Loucy (cell line): ENCODE results near the gene RALGAPB.

Source experiments
- CTCF ChIP-seq: fragments of 200-600 bp; sonication (generic); conservative IDR thresholded peaks from 2 replicates; pipeline ENCODE4 v1.5.1; 2014; ENCODE audit warnings: mild to moderate bottlenecking, antibody characterized with exemption, low read length
- EZH2phosphoT487 ChIP-seq: fragments of 200-600 bp; IDR thresholded peaks from 2 replicates; pipeline ENCODE4 v1.6.1; 2018; ENCODE audit warnings: antibody characterized with exemption, mild to moderate bottlenecking, moderate library complexity, borderline replicate concordance

- TF ChIP-seq CTCF (no peak), EZH2phosphoT487 (no peak)
Observed at GRCh38 chr20:38559764-38560163, 87.1 kb downstream of the RALGAPB start.
